Cerebellar cortex (tissue), 1 donor: Measurements from ENCODE around the gene PAM16.

Experiments
- DNase-seq: peaks from one replicate; pipeline ENCODE4 v3.0.0-alpha.2; 2015; ENCODE audit warnings: low spot score

PAM16 gene

DNA sequence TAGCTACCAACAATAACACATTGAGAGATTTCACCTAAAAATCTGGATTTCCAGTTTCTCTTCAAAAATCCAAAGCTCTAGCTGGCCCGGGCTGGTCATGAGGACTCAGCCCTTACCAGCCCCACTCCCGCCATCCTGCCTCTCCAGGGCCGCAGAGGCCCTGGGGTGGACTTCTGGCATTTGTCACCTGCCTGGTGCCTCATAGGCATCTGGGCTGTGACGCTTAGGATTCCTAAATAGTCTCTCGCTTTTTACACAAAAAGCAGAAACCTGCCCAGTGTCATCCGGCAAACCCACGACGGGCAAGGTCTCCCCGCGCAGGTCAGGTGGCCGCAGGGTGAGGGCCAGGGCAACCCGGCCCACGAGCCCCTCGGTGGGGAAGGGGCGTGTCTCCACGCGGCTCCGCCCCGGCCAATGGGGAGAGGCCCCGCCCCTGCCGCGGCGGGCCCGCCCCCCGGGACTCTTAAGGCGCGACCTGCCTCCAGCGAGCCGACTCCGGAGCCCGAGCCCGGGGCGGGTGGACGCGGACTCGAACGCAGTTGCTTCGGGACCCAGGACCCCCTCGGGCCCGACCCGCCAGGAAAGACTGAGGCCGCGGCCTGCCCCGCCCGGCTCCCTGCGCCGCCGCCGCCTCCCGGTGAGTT lies 20.4 kb upstream of the PAM16 start, which contains the start of gene VASN:
Gene VASN (plus strand): TSS at position 492 of the 644 bp plus-strand sequence. CDS start 9,030 bp downstream, outside the sequence.
- DNase-seq = peak; percentile 71

GRCh38 chr16:4370570-4371356 lies 19.6 kb upstream of the PAM16 start:
- peak; percentile 39 for DNase-seq

DNA sequence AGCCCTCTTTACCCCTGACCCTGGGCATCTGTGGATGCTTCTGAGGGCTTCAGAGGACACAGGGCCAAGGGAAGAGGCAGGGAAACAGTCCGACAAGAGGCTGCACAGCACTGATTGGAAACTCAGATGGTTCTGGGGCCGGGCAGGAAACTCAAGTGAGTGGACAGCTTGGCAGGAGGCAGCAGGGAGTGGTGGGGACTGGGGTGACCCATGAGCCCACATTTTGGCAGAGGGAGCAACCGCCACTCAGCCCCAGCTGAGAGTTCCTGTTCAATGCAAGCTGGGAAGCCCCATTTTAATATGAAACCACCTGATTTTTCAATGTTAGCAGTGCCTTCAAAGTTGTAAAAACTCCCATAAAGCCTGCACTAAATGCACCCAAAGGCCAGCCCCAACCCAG lies 19.0 kb upstream of the PAM16 start:
- no peak for DNase-seq

GRCh38 chr16:4369007-4369733 lies 18.0 kb upstream of the PAM16 start:
- DNase-seq = peak; percentile 42

DNA sequence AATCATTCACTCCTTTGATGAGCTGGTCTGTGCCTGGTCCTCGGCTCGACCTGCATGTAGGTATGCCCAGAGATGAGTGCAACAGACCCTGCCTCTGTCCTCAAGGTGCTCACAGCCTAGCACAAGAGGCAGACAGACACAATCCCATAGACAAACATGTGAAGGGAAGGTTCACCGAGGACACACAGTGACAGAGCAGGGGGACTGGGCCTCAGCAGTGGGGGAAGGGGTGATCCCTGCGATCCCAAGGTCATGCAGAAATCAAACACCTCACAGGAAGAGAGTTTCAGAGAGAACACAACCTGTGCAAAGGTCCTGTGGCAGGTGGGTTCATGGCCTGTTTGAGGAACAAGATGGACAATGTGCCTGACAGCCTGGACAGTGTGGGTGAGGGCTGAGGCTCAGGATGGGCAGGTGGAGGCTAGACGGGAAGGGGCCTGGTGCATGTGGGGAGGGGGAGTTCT lies 16.3 kb upstream of the PAM16 start:
- no peak for DNase-seq

DNA sequence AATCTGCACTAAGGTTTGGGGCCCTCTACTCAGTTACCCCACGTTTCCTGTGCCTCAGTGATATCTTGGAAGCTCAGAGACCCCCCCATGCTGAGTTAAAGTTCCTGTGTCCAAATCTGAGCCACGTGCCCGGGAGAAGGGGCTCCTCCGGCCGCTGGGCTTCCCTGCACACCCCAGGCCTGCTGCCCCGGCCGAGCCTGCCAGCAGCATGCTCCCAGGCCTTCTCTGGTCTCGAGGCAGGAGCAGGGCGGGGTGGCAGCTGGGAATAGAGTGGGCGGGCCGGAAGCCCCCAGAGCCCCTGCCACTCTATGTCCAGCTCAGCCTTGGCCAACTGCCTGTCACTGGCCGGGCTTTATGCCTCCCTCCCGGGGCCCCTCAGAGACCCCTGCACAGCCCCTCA lies 14.9 kb upstream of the PAM16 start:
- no peak for DNase-seq

GRCh38 chr16:4365615-4366014 lies 14.5 kb upstream of the PAM16 start:
- no peak for DNase-seq

- DNase-seq = no peak
Observed at GRCh38 chr16:4365014-4365406, 13.9 kb upstream of the PAM16 start.

- no peak for DNase-seq
Observed at GRCh38 chr16:4364196-4365013, 13.3 kb upstream of the PAM16 start.

DNA sequence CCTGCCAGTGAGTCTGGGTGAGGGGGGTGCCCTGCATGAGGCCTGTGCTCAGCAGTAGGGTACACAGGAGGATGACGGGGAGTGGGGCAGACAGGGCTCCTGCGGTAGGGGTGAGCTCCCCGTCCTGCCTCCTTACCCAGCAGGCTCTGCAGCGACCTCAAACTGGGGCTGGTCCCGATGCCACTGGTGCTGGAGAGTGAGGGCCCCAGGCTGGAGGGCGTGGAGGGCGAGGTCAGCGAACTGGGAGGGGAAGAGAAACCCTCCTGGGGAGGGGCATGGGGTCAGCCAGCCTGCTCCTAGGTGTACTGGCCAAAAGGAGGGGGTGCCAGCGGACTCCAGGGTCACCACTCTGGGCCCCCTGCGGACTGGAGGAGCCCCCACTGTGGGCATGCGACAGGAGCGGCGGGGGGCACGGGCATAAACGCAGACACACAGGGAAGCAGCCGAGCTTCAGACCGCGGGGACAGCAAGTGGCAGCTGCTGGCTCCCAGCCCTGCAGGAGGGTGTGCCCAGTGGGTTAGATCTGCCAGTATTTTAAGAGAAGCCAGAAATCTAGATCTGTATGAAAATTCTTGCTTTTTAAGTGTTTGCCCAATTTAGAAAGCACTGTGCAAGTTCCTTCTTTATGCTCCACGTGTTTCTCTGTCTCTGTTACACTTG lies 11.5 kb upstream of the PAM16 start:
- no peak for DNase-seq

DNA sequence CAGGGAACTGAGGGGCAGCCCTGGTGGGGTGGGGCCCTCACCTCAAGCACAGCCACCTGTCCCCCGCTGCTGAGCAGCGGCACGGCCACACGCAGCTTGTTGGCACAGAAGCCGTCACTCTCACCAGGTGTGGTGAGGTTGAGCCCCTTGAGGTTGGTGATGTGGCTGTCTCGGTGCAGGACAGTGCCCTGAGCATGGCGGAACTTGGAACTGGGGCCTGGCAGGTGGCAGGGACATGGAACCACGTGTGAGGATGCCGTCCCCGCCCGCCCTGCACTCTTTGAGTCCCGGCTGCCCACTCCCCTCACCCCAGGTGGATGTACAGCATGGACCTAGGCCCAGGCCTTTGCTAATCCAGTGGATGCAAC lies 10.8 kb upstream of the PAM16 start:
- no peak for DNase-seq

- DNase-seq = no peak
Observed at GRCh38 chr16:4361033-4361943, 10.2 kb upstream of the PAM16 start.

- peak; percentile 46 for DNase-seq
Observed at GRCh38 chr16:4360538-4361021, 9.5 kb upstream of the PAM16 start.

GRCh38 chr16:4359914-4360313 lies 8.8 kb upstream of the PAM16 start:
- no peak for DNase-seq

DNA sequence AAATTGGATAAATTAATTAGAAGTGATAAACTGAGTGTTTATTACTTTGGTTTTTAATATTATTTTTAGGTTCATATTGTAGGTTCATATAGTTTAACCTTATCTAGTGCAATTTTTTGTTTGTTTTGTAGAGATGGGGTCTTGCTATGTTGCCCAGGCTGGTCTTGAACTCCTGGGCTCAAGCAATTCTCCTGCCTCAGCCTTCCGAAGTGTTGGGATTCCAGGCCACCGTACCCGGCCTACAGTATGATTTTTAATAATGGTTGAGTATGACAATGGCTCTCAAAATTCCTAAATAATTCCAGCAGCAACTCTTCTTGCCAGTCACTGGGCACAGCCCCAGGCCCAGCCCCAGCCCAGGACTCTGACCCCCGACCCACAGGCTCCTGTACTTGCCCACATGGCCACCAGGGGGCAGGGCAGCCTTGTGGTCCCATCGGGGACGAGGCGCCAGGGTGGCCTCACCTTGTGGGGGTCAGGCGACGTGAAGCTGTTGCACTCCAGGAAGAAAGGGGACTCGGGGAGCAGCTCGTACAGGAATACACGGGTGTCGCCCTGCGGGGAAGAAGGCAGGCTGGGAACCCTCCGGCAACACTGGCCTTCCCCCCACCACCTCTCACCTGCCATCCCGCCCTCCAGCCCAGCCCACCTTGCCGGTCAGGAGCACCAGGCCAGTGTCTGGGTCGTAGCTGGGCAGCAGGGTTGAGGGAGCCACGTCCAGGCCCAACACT lies 7.9 kb upstream of the PAM16 start:
- DNase-seq = peak; percentile 56

- DNase-seq = no peak
Observed at GRCh38 chr16:4358236-4358635, 7.1 kb upstream of the PAM16 start.

DNA sequence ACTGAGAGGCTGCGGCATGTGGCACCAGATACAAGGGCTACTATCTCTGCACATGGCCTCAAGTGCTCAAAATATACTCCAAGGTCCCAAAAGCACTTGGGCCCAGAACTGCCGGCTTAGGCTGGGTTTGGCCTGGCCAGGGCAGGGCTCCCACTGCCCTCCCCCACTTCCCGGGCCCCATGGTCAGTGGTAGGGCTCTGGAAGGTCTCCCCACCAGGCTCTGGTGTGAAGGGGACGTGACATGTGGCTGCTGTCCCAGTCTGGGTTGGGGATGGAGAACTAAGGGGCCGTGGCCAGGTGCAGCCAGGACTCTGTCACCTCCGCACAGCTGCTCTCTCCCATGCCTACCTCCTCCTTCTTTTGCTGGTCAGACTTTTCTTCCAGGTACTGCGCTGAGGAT lies 5.7 kb upstream of the PAM16 start:
- no peak for DNase-seq

GRCh38 chr16:4354512-4355409 lies 3.6 kb upstream of the PAM16 start:
- no peak for DNase-seq
